ENCODE measurements around the gene FNDC10. TPM values are rescaled to one million over a fixed set of nuclear protein-coding genes. Genes with fewer than 3 reads are reported as not detected.

The FNDC10 gene
- total RNA-seq, 8 experiments from 2014 or later: 4.6 to 10.3 (median 6.9) TPM

GRCh38 chr1:1574721-1575537, 25.0 kb downstream of the FNDC10 start, which contains the start of gene SSU72:
SSU72 (minus strand) TSS chr1:1574863; CDS start chr1:1574557, 306 bp downstream.
- peak within 1 kb of the TSS; percentile 100 for H3K27ac ChIP-seq
- WGBS, 10 experiments: 0 to 3% (median 1%) methylated on average over 5 to 58 of the region's 87 CpGs; no CpG with 5 or more reads in 1 of the 10 experiments
- ATAC-seq (replicated peaks in 6 of 8): peak; percentile 81 to 92 (median 88)
- peak within 1 kb of the TSS; percentile 71 to 97 (median 93) for H3K4me3 ChIP-seq
- H3K4me1 ChIP-seq (replicated peaks in 1 of 2): peaks cover 14% of the 10 kb centered on the region in 2 donors
- in situ Hi-C loops (cut with MboI; ENCODE audit: low pct_unique_long_range_greater_than_20kb in 2 of 9, low sequenced_read_pairs in 9 of 9, unreplicated experiment in 9 of 9): no loop called here

- H3K27ac ChIP-seq: peak overlapping the region; percentile 100
- peak; percentile 65 to 85 (median 78) for ATAC-seq (replicated peaks in 6 of 8)
- WGBS, 10 experiments: 0 to 1% (median 1%) methylated on average over 7 to 38 of the region's 96 CpGs; no CpG with 5 or more reads in 2 of the 10 experiments
These were observed 25.9 kb downstream of the FNDC10 start for GRCh38 chr1:1573843-1574720.

GRCh38 chr1:1569341-1569740, 30.6 kb downstream of the FNDC10 start:
- peaks cover 15% of the 10 kb centered on the region in 2 donors for H3K4me1 ChIP-seq (replicated peaks in 1 of 2)
- no peak overlapping the region for H3K4me3 ChIP-seq
- WGBS, 10 experiments: 87 to 100% (median 94%) methylated on average over 1 to 7 of the region's 7 CpGs; no CpG with 5 or more reads in 1 of the 10 experiments
- no peak for ATAC-seq (replicated peaks in 6 of 8)
- in situ Hi-C loops (cut with MboI; ENCODE audit: low pct_unique_long_range_greater_than_20kb in 2 of 9, low sequenced_read_pairs in 9 of 9, unreplicated experiment in 9 of 9): no loop called here
- H3K27ac ChIP-seq: no peak overlapping the region

More at GRCh38 chr1:1573843-1574720, 25.9 kb downstream of the FNDC10 start:
- H3K4me3 ChIP-seq: peak overlapping the region; percentile 71 to 97 (median 93)
- in situ Hi-C loops (cut with MboI; ENCODE audit: low pct_unique_long_range_greater_than_20kb in 2 of 9, low sequenced_read_pairs in 9 of 9, unreplicated experiment in 9 of 9): no loop called here
- H3K4me1 ChIP-seq (replicated peaks in 1 of 2): peaks cover 14% of the 10 kb centered on the region in 2 donors

GRCh38 chr1:1567891-1568291, 32.0 kb downstream of the FNDC10 start:
- in situ Hi-C loops (cut with MboI; ENCODE audit: low pct_unique_long_range_greater_than_20kb in 2 of 9, low sequenced_read_pairs in 9 of 9, unreplicated experiment in 9 of 9): no loop called here
- H3K27ac ChIP-seq: peak overlapping the region; percentile 51 to 54
- no peak overlapping the region for H3K4me3 ChIP-seq
- WGBS, 10 experiments: 39 to 82% (median 71%) methylated on average over 4 to 10 of the region's 10 CpGs; no CpG with 5 or more reads in 1 of the 10 experiments
- ATAC-seq (replicated peaks in 6 of 8): peak in 4 of 8 experiments; percentile 15 to 41 (median 16)
- peaks cover 8 to 10% of the 10 kb centered on the region in 2 donors for H3K4me1 ChIP-seq (replicated peaks in 1 of 2)

GRCh38 chr1:1567152-1567875, 32.6 kb downstream of the FNDC10 start:
- Histone ChIP-seq H3K27ac (peak overlapping the region; percentile 14 to 54), H3K4me1 (replicated peaks in 1 of 2) (peaks cover 6 to 8% of the 10 kb centered on the region in 2 donors), H3K4me3 (no peak overlapping the region)
- in situ Hi-C loops (cut with MboI; ENCODE audit: low pct_unique_long_range_greater_than_20kb in 2 of 9, low sequenced_read_pairs in 9 of 9, unreplicated experiment in 9 of 9): no loop called here
- WGBS, 10 experiments: 86 to 100% (median 93%) methylated on average over 1 to 25 of the region's 31 CpGs; no CpG with 5 or more reads in 1 of the 10 experiments
- no peak for ATAC-seq (replicated peaks in 6 of 8)

GRCh38 chr1:1565340-1565739, 34.6 kb downstream of the FNDC10 start:
- Histone ChIP-seq H3K4me1 (replicated peaks in 1 of 2) (peaks cover 6 to 8% of the 10 kb centered on the region in 2 donors), H3K27ac (no peak overlapping the region), H3K4me3 (no peak overlapping the region)
- in situ Hi-C loops (cut with MboI; ENCODE audit: low pct_unique_long_range_greater_than_20kb in 2 of 9, low sequenced_read_pairs in 9 of 9, unreplicated experiment in 9 of 9): no loop called here
- 69 to 100% (median 93%) methylated on average over 3 to 9 of the region's 10 CpGs; no CpG with 5 or more reads in 4 of the 10 experiments for WGBS, 10 experiments
- no peak for ATAC-seq (replicated peaks in 6 of 8)

- H3K27ac ChIP-seq: peak overlapping the region in 1 of 2 donors; percentile 14
- peak in 4 of 8 experiments; percentile 15 to 20 (median 18) for ATAC-seq (replicated peaks in 6 of 8)
- in situ Hi-C loops (cut with MboI; ENCODE audit: low pct_unique_long_range_greater_than_20kb in 2 of 9, low sequenced_read_pairs in 9 of 9, unreplicated experiment in 9 of 9): no loop called here
- H3K4me1 ChIP-seq (replicated peaks in 1 of 2): peaks cover 6 to 8% of the 10 kb centered on the region in 2 donors
- no peak overlapping the region for H3K4me3 ChIP-seq
- WGBS, 10 experiments: 70 to 100% (median 92%) methylated on average over 1 to 17 of the region's 19 CpGs; no CpG with 5 or more reads in 4 of the 10 experiments
These were observed 35.7 kb downstream of the FNDC10 start for GRCh38 chr1:1564268-1564667.

GRCh38 chr1:1563688-1564087, 36.2 kb downstream of the FNDC10 start:
- Histone ChIP-seq H3K4me3 (no peak overlapping the region), H3K27ac (no peak overlapping the region), H3K4me1 (replicated peaks in 1 of 2) (peaks cover 6 to 8% of the 10 kb centered on the region in 2 donors)
- WGBS, 10 experiments: 63 to 100% (median 89%) methylated on average over 2 to 10 of the region's 12 CpGs; no CpG with 5 or more reads in 1 of the 10 experiments
- in situ Hi-C loops (cut with MboI; ENCODE audit: low pct_unique_long_range_greater_than_20kb in 2 of 9, low sequenced_read_pairs in 9 of 9, unreplicated experiment in 9 of 9): no loop called here
- ATAC-seq (replicated peaks in 6 of 8): peak in 2 of 8 experiments; percentile 34 to 35

- no peak overlapping the region for H3K4me3 ChIP-seq
- WGBS, 10 experiments: 89 to 100% (median 100%) methylated on average over 1 to 14 of the region's 21 CpGs; no CpG with 5 or more reads in 5 of the 10 experiments
- H3K4me1 ChIP-seq (replicated peaks in 1 of 2): peaks cover 0 to 2% of the 10 kb centered on the region in 2 donors
- in situ Hi-C loops (cut with MboI; ENCODE audit: low pct_unique_long_range_greater_than_20kb in 2 of 9, low sequenced_read_pairs in 9 of 9, unreplicated experiment in 9 of 9): no loop called here
- H3K27ac ChIP-seq: no peak overlapping the region
- ATAC-seq (replicated peaks in 6 of 8): peak in 3 of 8 experiments; percentile 14 to 24 (median 21)
These were observed 37.3 kb downstream of the FNDC10 start for GRCh38 chr1:1562556-1563195.

- Histone ChIP-seq H3K4me3 (no peak overlapping the region), H3K27ac (no peak overlapping the region), H3K4me1 (replicated peaks in 1 of 2) (no peaks in the 10 kb centered on the region)
- in situ Hi-C loops (cut with MboI; ENCODE audit: low pct_unique_long_range_greater_than_20kb in 2 of 9, low sequenced_read_pairs in 9 of 9, unreplicated experiment in 9 of 9): no loop called here
- ATAC-seq (replicated peaks in 6 of 8): peak in 3 of 8 experiments; percentile 13 to 18 (median 16)
- 80 to 100% (median 93%) methylated on average over 1 to 10 of the region's 15 CpGs; no CpG with 5 or more reads in 3 of the 10 experiments for WGBS, 10 experiments
These were observed 38.0 kb downstream of the FNDC10 start for GRCh38 chr1:1561801-1562470.

- peaks cover 4 to 5% of the 10 kb centered on the region in 2 donors for H3K4me1 ChIP-seq (replicated peaks in 1 of 2)
- ATAC-seq (replicated peaks in 6 of 8): no peak
- H3K27ac ChIP-seq: no peak overlapping the region
- in situ Hi-C loops (cut with MboI; ENCODE audit: low pct_unique_long_range_greater_than_20kb in 2 of 9, low sequenced_read_pairs in 9 of 9, unreplicated experiment in 9 of 9): no loop called here
- WGBS, 10 experiments: 88 to 100% (median 97%) methylated on average over 1 to 8 of the region's 9 CpGs; no CpG with 5 or more reads in 4 of the 10 experiments
- no peak overlapping the region for H3K4me3 ChIP-seq
These were observed 39.8 kb downstream of the FNDC10 start for GRCh38 chr1:1560178-1560577.

Data from motor neuron (in vitro differentiated cells).